Measurements from ENCODE around the gene MRPS11. TPM values are rescaled to one million over a fixed set of nuclear protein-coding genes. Genes with fewer than 3 reads are reported as not detected.
A peak's percentile ranks its signal among the peaks of the same experiment; 100 is the strongest.

Gene MRPS11
- polyA plus RNA-seq, 1 donor from 2014 or later, result 57.5 TPM

DNA sequence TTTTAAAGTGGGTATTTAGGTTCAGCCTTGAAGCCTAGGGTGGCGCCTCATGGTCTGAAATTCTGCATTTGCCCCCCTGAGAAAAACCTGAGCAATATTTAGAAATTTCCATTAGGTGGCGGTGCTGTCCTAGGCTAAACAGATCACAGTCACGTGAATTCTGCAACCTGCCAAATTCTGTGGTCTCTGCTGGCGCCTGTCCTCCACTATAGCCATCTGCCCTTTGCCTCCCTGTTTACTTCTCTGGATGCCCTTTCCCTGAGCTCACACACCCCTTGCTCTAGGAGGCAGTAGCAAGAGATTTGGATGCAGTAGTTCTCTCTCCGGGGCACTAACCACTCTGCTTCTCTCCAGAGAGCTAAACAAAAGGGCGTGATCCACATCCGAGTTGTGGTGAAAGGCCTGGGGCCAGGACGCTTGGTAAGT, 9.1 kb downstream of the MRPS11 start:
- H3K9me3 ChIP-seq (ENCODE audit: low read length), result no peaks in the 10 kb centered on the region
- H3K36me3 ChIP-seq (ENCODE audit: insufficient read depth, low read length), result no peaks in the 10 kb centered on the region
- H3K4me2 ChIP-seq (ENCODE audit: low read length), result no peak overlapping the region
- H3K79me2 ChIP-seq (replicated peaks; ENCODE audit: insufficient read depth, low read length), result no peaks in the 10 kb centered on the region
- TF ChIP-seq POLR2AphosphoS5 (IDR thresholded peaks at IDR 0.05) (no peak), RAD21 (conservative IDR thresholded peaks at IDR 0.05) (peak; percentile 89), EZH2 (IDR thresholded peaks at IDR 0.05; ENCODE audit: borderline replicate concordance, insufficient read depth, low read length, poor library complexity, severe bottlenecking) (no peak), EP300 (conservative IDR thresholded peaks at IDR 0.05; ENCODE audit: poor library complexity, severe bottlenecking) (no peak), REST (IDR thresholded peaks at IDR 0.05; ENCODE audit: borderline replicate concordance) (no peak), TAF1 (IDR thresholded peaks at IDR 0.05; ENCODE audit: low read depth) (no peak), MXI1 (conservative IDR thresholded peaks at IDR 0.05; ENCODE audit: poor library complexity, severe bottlenecking) (no peak), SMC3 (conservative IDR thresholded peaks at IDR 0.05; ENCODE audit: poor library complexity) (peak; percentile 88)
- TF ChIP-seq, protein P1, sequence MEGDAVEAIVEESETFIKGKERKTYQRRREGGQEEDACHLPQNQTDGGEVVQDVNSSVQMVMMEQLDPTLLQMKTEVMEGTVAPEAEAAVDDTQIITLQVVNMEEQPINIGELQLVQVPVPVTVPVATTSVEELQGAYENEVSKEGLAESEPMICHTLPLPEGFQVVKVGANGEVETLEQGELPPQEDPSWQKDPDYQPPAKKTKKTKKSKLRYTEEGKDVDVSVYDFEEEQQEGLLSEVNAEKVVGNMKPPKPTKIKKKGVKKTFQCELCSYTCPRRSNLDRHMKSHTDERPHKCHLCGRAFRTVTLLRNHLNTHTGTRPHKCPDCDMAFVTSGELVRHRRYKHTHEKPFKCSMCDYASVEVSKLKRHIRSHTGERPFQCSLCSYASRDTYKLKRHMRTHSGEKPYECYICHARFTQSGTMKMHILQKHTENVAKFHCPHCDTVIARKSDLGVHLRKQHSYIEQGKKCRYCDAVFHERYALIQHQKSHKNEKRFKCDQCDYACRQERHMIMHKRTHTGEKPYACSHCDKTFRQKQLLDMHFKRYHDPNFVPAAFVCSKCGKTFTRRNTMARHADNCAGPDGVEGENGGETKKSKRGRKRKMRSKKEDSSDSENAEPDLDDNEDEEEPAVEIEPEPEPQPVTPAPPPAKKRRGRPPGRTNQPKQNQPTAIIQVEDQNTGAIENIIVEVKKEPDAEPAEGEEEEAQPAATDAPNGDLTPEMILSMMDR (IDR thresholded peaks at IDR 0.05; ENCODE audit: poor library complexity, severe bottlenecking), result peak; percentile 85
- H3K27me3 ChIP-seq (ENCODE audit: insufficient read depth, low read depth, low read length), result no peaks in the 10 kb centered on the region
- H3F3A ChIP-seq (ENCODE audit: insufficient read depth, low read length, poor library complexity, severe bottlenecking), result no peaks in the 10 kb centered on the region
- H3K4me3 ChIP-seq (ENCODE audit: low read length), result no peak overlapping the region
- no peaks in the 10 kb centered on the region for H4K20me1 ChIP-seq (ENCODE audit: insufficient read depth)
- no peak overlapping the region for H2AFZ ChIP-seq (ENCODE audit: low read depth, low read length)
- no peak overlapping the region for H3K9ac ChIP-seq (ENCODE audit: low read length)
- no peaks in the 10 kb centered on the region for H3K9me2 ChIP-seq (ENCODE audit: insufficient read depth, low read length)
- no peak overlapping the region for H3K27ac ChIP-seq (ENCODE audit: low read length)

DNA sequence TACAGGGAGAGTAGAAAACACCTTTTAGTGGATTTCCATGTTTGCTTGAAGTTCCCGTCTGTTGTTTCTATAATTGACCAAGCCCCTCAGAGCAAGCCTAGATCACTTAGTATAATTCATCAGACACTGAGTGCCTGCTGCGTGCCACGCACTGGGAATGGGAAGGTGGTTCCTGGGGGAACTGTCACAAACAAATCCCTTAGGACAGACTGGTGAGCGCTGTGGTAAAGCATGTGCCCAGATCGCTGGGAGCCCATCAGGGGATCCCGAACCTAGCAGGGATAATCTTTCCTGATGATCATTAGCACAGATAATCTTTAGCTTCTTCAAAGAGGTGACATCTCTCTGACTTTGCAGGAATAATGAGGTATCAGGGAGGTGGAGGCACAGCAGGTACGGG, 9.6 kb downstream of the MRPS11 start:
- Histone ChIP-seq H3K27ac (ENCODE audit: low read length) (no peak overlapping the region), H3K9ac (ENCODE audit: low read length) (no peak overlapping the region), H3F3A (ENCODE audit: insufficient read depth, low read length, poor library complexity, severe bottlenecking) (no peaks in the 10 kb centered on the region), H3K36me3 (ENCODE audit: insufficient read depth, low read length) (no peaks in the 10 kb centered on the region), H3K9me3 (ENCODE audit: low read length) (no peaks in the 10 kb centered on the region), H3K4me3 (ENCODE audit: low read length) (no peak overlapping the region), H3K4me2 (ENCODE audit: low read length) (no peak overlapping the region), H4K20me1 (ENCODE audit: insufficient read depth) (no peaks in the 10 kb centered on the region), H3K79me2 (replicated peaks; ENCODE audit: insufficient read depth, low read length) (no peaks in the 10 kb centered on the region), H3K9me2 (ENCODE audit: insufficient read depth, low read length) (no peaks in the 10 kb centered on the region), H3K27me3 (ENCODE audit: insufficient read depth, low read depth, low read length) (no peaks in the 10 kb centered on the region), H2AFZ (ENCODE audit: low read depth, low read length) (no peak overlapping the region)
- no peak for TF ChIP-seq TAF1 (IDR thresholded peaks at IDR 0.05; ENCODE audit: low read depth)
- no peak for TF ChIP-seq SMC3 (conservative IDR thresholded peaks at IDR 0.05; ENCODE audit: poor library complexity)
- no peak for TF ChIP-seq POLR2AphosphoS5 (IDR thresholded peaks at IDR 0.05)
- TF ChIP-seq EZH2 (IDR thresholded peaks at IDR 0.05; ENCODE audit: borderline replicate concordance, insufficient read depth, low read length, poor library complexity, severe bottlenecking), result no peak
- TF ChIP-seq, protein P1 (IDR thresholded peaks at IDR 0.05; ENCODE audit: poor library complexity, severe bottlenecking), result no peak
- no peak for TF ChIP-seq MXI1 (conservative IDR thresholded peaks at IDR 0.05; ENCODE audit: poor library complexity, severe bottlenecking)
- TF ChIP-seq RAD21 (conservative IDR thresholded peaks at IDR 0.05), result no peak
- TF ChIP-seq EP300 (conservative IDR thresholded peaks at IDR 0.05; ENCODE audit: poor library complexity, severe bottlenecking), result no peak
- TF ChIP-seq REST (IDR thresholded peaks at IDR 0.05; ENCODE audit: borderline replicate concordance), result no peak

All from neural cell (in vitro differentiated cells).